ENCODE data around the gene MSRB1. TPM values are rescaled to one million over a fixed set of nuclear protein-coding genes. Genes with fewer than 3 reads are reported as not detected.

Gene MSRB1
- total and polyA plus RNA-seq, 2 of the 13 experiments (the other 11 are each of a cell fraction or from before 2014, with no cell fraction given): 32.1 to 75.4 TPM

DNA sequence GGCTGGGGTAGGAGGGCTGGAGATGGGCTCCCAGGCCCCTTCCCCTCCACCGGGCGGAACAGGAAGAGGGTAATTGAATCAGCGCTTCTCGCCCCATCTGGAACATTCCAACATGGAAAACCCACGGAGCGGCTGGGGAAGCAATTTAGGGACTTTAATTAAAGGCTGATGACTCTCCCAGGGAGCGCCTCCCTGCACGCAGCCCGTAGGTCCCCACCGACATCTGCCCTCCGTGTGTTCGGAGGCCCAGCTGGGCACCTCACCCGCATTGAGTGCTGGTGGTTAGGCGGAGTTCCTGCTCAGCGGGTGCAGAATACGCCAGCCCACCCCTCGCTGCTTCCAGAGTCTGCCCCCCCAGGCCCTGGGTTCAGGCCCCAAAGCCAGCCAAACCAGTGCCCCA lies 34.8 kb downstream of the MSRB1 start:
- TF ChIP-seq MAFG (CRISPR knock-in tag; IDR thresholded peaks at IDR 0.05) (no peak), ZNF382 (CRISPR knock-in tag; IDR thresholded peaks at IDR 0.05; ENCODE audit: borderline replicate concordance) (no peak), NKX3-1 (CRISPR knock-in tag; IDR thresholded peaks at IDR 0.05) (no peak), MAF1 (CRISPR knock-in tag; IDR thresholded peaks at IDR 0.05; ENCODE audit: borderline replicate concordance) (no peak), ZC3H13 (CRISPR knock-in tag; IDR thresholded peaks at IDR 0.05) (no peak), MEIS2 (CRISPR knock-in tag; IDR thresholded peaks at IDR 0.05) (no peak)
- TF ChIP-seq, protein P1, sequence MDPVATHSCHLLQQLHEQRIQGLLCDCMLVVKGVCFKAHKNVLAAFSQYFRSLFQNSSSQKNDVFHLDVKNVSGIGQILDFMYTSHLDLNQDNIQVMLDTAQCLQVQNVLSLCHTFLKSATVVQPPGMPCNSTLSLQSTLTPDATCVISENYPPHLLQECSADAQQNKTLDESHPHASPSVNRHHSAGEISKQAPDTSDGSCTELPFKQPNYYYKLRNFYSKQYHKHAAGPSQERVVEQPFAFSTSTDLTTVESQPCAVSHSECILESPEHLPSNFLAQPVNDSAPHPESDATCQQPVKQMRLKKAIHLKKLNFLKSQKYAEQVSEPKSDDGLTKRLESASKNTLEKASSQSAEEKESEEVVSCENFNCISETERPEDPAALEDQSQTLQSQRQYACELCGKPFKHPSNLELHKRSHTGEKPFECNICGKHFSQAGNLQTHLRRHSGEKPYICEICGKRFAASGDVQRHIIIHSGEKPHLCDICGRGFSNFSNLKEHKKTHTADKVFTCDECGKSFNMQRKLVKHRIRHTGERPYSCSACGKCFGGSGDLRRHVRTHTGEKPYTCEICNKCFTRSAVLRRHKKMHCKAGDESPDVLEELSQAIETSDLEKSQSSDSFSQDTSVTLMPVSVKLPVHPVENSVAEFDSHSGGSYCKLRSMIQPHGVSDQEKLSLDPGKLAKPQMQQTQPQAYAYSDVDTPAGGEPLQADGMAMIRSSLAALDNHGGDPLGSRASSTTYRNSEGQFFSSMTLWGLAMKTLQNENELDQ (CRISPR knock-in tag; IDR thresholded peaks at IDR 0.05; ENCODE audit: borderline replicate concordance): no peak
- in situ Hi-C loops (cut with HindIII; ENCODE audit: extremely low pct_ligation_motif_present, low pct_unique_long_range_greater_than_20kb) (no loop called here), intact Hi-C loops (cut with micrococcal nuclease; ENCODE audit: unreplicated experiment) (no loop called here)
- no peaks in the 10 kb centered on the region for H3K9me3 ChIP-seq (ENCODE audit: low read length)
- 46% methylated on average over 6 of the region's 17 CpGs for WGBS (ENCODE audit: low lambda C conversion rate)
- H3K9ac ChIP-seq (ENCODE audit: insufficient read depth, low read depth, low read length): no peak overlapping the region
- DNase-seq (ENCODE audit: low spot score) (no peak), FAIRE-seq (no peak), ATAC-seq (no peak)
- H3K36me3 ChIP-seq (replicated peaks in 1 of 2; ENCODE audit: control insufficient read depth in 1 of 2, insufficient read depth in 2 of 2, low read length in 2 of 2): no peaks in the 10 kb centered on the region
- H3K4me2 ChIP-seq (ENCODE audit: low read depth, low read length): no peak overlapping the region
- no peak overlapping the region for H3K27ac ChIP-seq (ENCODE audit: extremely low read length, insufficient read depth, low read length)
- no peak overlapping the region for H2AFZ ChIP-seq (ENCODE audit: low read length)
- no peaks in the 10 kb centered on the region for H3K4me1 ChIP-seq (ENCODE audit: insufficient read depth, low read length)
- ChIA-PET CTCF (ENCODE audit: low intra/inter-chr PET ratio, low total read pairs) (no interaction called here), POLR2A (no interaction called here)
- H3K27me3 ChIP-seq (ENCODE audit: control insufficient read depth in 1 of 2, insufficient read depth in 2 of 2, low read length in 2 of 2): peaks cover 21 to 67% of the 10 kb centered on the region in 2 experiments
- H3K79me2 ChIP-seq (ENCODE audit: insufficient read depth, low read length): no peaks in the 10 kb centered on the region
- BruUV-seq (replicated peaks): no TSS peak
- no peaks in the 10 kb centered on the region for H4K20me1 ChIP-seq (ENCODE audit: insufficient read depth, low read length)
- H3K4me3 ChIP-seq (replicated peaks in 1 of 3; ENCODE audit: insufficient read depth in 1 of 3, low read depth in 2 of 3, low read length in 3 of 3): no peak overlapping the region

All from HepG2 (cell line).